Activated CD8-positive, alpha-beta memory T cell treated with anti-CD3 and anti-CD28 coated beads for 48 hours (primary cell): Measurements from ENCODE around the gene CAPG.
A peak's percentile ranks its signal among the peaks of the same experiment; 100 is the strongest.
"Not testable (repeated sequence)": the region's sequence is repeated elsewhere in the genome, so short reads cannot be mapped to it uniquely, and the experiment has no call there.

Experiments
- DNase-seq, 3 experiments: peaks; one replicate each; pipeline ENCODE4 v3.0.0-alpha.2; 2020; ENCODE audit warnings: low read depth in 2 of 3, low spot score in 2 of 3

CAPG gene

GRCh38 chr2:85362653-85363387 lies 47.3 kb downstream of the CAPG start:
- DNase-seq = not testable (repeated sequence)

DNA sequence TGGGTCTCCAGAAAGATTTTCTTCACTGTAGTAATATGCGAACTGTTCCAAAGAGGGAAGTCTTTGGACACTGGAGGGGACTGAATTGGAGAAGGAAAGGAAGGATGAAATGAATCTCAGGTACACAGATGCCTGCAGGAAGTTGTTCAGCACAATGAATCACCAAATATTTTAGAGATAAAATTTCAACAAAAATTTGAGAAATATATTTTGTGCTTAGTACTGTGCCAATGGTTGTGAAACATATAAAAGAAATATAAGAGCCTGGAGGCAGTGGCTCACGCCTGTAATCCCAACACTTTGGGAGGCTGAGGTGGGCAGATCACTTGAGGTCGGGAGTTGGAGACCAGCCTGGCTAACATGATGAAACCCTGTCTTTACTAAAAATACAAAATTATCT lies 52.4 kb downstream of the CAPG start:
- no peak for DNase-seq

- DNase-seq = no peak
These were observed 54.0 kb downstream of the CAPG start for GRCh38 chr2:85356186-85356585.

- DNase-seq = no peak
These were observed 54.6 kb downstream of the CAPG start for GRCh38 chr2:85355521-85355920.

GRCh38 chr2:85355073-85355410 lies 55.1 kb downstream of the CAPG start:
- no peak for DNase-seq

- DNase-seq = peak; percentile 76 to 87 (median 85)
These were observed 55.7 kb downstream of the CAPG start, which contains the start of the genes ELMOD3 and RETSAT for GRCh38 chr2:85354286-85355072. ELMOD3 (plus strand) TSS chr2:85354769; CDS start chr2:85357199, 2,430 bp downstream. RETSAT (minus strand) TSS chr2:85354528; CDS start chr2:85354507, 21 bp downstream.

DNA sequence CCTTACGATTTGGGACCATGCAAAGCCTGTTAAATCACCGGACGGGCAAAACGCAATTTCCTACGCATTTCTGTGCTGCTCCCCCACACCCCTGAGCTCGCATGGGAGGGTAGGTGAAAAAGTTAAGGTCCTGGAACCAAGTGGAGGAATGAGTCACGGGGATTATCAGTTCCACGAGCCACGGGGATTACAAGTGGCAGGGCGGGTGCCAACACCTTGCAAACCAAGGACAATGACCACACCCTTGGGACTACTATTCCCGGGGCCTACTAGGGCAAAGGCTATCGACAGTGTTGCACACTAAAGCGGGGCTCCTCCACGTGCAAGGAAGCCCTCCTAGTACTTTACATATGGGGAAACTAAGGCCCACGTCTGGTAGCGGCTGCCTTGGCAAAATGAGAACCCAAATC lies 56.3 kb downstream of the CAPG start:
- no peak for DNase-seq

DNA sequence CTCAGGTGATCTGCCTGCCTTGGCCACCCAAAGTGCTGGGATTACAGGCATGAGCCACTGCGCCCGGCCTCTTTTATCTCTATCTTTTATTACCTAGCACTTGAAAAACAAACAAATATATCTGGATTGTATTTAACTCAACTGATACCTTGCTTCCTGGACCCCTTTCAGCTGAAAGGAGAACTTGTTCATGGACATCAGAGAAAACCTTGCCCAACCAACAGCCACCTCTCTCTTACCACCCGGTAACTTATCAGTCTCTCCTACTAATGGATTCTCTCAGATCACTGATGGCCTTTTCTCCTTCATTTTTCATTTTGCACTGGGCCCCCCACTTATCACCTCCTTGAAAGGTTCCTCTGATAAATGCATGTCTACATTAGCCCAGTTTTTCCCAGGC lies 62.6 kb downstream of the CAPG start:
- DNase-seq = no peak
